ENCODE results near the gene CNIH2. TPM values are rescaled to one million over a fixed set of nuclear protein-coding genes. Genes with fewer than 3 reads are reported as not detected.
A peak's percentile ranks its signal among the peaks of the same experiment; 100 is the strongest.

Gene CNIH2
- total RNA-seq, 1 donor from 2014 or later = 12.2 TPM

DNA sequence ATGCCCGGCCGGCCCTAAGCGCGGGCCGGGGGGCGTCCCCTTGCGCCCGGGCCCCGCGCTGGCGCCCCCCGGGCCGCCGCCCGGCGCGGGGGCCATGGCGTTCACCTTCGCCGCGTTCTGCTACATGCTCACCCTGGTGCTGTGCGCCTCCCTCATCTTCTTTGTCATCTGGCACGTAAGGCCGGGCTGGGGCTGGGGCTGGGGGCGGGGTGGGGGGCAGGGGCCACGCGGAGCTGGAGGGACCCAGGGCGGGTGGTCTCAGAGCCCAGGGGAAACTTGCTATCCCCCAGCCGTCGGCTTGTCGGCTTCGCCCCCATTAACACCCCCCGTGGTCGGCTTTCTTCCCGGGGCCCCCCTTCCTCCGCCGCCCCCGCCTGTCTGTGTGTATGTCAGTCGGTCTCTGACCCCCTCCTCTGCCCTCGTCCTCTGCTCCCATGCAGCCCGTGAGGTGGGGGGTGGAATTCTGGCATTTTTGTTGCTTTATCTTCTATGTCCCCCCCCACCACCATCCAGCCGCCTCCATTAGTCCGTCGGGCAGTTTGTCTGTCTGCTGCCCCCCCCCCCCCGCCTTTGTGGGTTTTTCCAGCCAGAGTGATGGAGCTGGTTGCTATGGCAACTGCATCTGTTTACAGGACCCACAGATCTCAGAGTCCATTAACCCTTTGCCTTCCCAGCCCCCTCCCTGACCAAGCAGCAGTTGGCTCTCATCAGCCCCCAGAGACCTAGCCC lies 552 bp downstream of the CNIH2 start:
- Histone ChIP-seq H3K9me3 (ENCODE audit: insufficient read depth, low read depth, low read length) (no peaks in the 10 kb centered on the region), H3K79me2 (ENCODE audit: insufficient read depth, low read length) (no peaks in the 10 kb centered on the region), H3K4me3 (ENCODE audit: insufficient read depth, low read depth, low read length) (no peak overlapping the region), H3K9ac (ENCODE audit: low read length) (peak overlapping the region; percentile 27), H2AFZ (ENCODE audit: low read depth, low read length) (no peak overlapping the region), H3K36me3 (ENCODE audit: insufficient read depth, low read length) (peaks cover 15% of the 10 kb centered on the region), H4K20me1 (ENCODE audit: insufficient read depth, low read length) (peaks cover 66% of the 10 kb centered on the region), H3K4me1 (ENCODE audit: insufficient read depth, low read length) (peaks cover 18% of the 10 kb centered on the region), H3K27me3 (ENCODE audit: insufficient read depth, low read length) (no peaks in the 10 kb centered on the region), H3K4me2 (ENCODE audit: low read length) (peak overlapping the region; percentile 84), H3K27ac (ENCODE audit: low read depth, low read length) (no peak overlapping the region)
- Mint-ChIP-seq H3K27ac (ENCODE audit: unreplicated experiment) (peak overlapping the region; percentile 58), H3K4me1 (ENCODE audit: low read depth, unreplicated experiment) (peaks cover 4% of the 10 kb centered on the region), H3K9me3 (ENCODE audit: unreplicated experiment) (no peaks in the 10 kb centered on the region), H3K27me3 (ENCODE audit: low read depth, unreplicated experiment) (no peaks in the 10 kb centered on the region), H3K36me3 (ENCODE audit: low read depth, unreplicated experiment) (peaks cover 10% of the 10 kb centered on the region), H3K4me3 (ENCODE audit: unreplicated experiment) (peak overlapping the region; percentile 82)
- FAIRE-seq (no peak), DNase-seq (ENCODE audit: low read depth) (no peak)
- no peak for TF ChIP-seq EZH2 (IDR thresholded peaks at IDR 0.05; ENCODE audit: insufficient read depth, low read length)
- TF ChIP-seq, protein P1, sequence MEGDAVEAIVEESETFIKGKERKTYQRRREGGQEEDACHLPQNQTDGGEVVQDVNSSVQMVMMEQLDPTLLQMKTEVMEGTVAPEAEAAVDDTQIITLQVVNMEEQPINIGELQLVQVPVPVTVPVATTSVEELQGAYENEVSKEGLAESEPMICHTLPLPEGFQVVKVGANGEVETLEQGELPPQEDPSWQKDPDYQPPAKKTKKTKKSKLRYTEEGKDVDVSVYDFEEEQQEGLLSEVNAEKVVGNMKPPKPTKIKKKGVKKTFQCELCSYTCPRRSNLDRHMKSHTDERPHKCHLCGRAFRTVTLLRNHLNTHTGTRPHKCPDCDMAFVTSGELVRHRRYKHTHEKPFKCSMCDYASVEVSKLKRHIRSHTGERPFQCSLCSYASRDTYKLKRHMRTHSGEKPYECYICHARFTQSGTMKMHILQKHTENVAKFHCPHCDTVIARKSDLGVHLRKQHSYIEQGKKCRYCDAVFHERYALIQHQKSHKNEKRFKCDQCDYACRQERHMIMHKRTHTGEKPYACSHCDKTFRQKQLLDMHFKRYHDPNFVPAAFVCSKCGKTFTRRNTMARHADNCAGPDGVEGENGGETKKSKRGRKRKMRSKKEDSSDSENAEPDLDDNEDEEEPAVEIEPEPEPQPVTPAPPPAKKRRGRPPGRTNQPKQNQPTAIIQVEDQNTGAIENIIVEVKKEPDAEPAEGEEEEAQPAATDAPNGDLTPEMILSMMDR (IDR thresholded peaks at IDR 0.05; ENCODE audit: insufficient read depth, low read depth, low read length) = no peak

DNA sequence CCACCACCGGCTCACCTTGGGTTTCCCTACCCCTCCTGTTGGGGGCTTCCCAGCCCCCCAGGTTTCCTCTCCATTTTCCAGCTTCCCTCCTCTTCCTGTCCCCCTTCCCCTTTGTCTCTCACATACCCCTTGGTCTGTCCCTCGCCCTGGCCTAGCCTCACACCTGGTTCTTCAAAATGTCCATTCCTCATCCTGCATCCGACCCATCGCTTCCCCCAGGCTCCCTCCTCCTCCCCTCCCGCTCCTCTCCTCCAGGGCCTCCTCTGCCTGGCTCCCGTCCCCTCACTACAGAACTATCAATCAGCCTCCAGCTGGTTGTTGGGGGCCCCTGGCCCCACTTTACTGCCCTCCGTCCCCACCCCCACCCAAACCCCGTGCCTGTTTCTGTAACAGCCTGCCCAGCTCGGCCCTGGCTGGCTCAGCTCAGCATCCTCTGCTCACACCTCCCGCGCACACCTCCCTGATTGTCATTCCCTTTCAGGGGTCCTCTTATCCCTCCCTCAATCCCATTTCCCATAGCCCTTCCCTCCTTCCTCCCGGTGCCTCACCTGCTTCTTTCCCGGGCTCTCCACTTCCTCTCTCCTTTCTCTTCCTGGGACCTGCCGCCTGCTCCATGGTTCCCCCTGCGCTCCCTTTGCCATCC lies 1.2 kb downstream of the CNIH2 start:
- Histone ChIP-seq H2AFZ (ENCODE audit: low read depth, low read length) (no peak overlapping the region), H3K4me1 (ENCODE audit: insufficient read depth, low read length) (peaks cover 18% of the 10 kb centered on the region), H4K20me1 (ENCODE audit: insufficient read depth, low read length) (peaks cover 66% of the 10 kb centered on the region), H3K9ac (ENCODE audit: low read length) (peak overlapping the region; percentile 27), H3K79me2 (ENCODE audit: insufficient read depth, low read length) (no peaks in the 10 kb centered on the region), H3K9me3 (ENCODE audit: insufficient read depth, low read depth, low read length) (no peaks in the 10 kb centered on the region), H3K36me3 (ENCODE audit: insufficient read depth, low read length) (peaks cover 9% of the 10 kb centered on the region), H3K4me3 (ENCODE audit: insufficient read depth, low read depth, low read length) (no peak overlapping the region), H3K27me3 (ENCODE audit: insufficient read depth, low read length) (no peaks in the 10 kb centered on the region), H3K27ac (ENCODE audit: low read depth, low read length) (no peak overlapping the region), H3K4me2 (ENCODE audit: low read length) (peak overlapping the region; percentile 84)
- Mint-ChIP-seq H3K4me3 (ENCODE audit: unreplicated experiment) (peak overlapping the region; percentile 67), H3K4me1 (ENCODE audit: low read depth, unreplicated experiment) (peaks cover 4% of the 10 kb centered on the region), H3K27me3 (ENCODE audit: low read depth, unreplicated experiment) (no peaks in the 10 kb centered on the region), H3K9me3 (ENCODE audit: unreplicated experiment) (no peaks in the 10 kb centered on the region), H3K27ac (ENCODE audit: unreplicated experiment) (peak overlapping the region; percentile 81), H3K36me3 (ENCODE audit: low read depth, unreplicated experiment) (peaks cover 5% of the 10 kb centered on the region)
- FAIRE-seq = no peak
- TF ChIP-seq, protein P1 (IDR thresholded peaks at IDR 0.05; ENCODE audit: insufficient read depth, low read depth, low read length) = no peak
- TF ChIP-seq EZH2 (IDR thresholded peaks at IDR 0.05; ENCODE audit: insufficient read depth, low read length) = no peak
- DNase-seq (ENCODE audit: low read depth) = no peak

DNA sequence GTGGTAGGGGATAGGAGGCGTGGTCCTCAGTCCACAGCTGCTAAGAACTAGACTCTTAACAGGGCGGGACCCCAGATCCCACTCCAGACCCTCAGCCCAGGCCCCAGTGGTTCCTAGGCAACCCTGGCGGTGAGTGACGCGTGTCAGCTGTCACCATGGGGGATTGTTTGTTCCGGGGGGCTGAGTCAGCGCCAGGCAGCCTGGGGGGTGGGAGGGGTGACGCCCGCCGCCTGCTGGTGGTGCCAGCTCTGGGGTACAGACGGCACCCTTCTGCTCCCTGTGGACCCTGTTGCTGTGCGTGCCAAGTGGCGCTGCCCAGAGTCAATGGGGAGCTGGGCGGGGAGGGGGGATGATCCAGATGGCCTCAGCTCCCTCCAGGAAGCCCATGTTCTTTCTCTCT lies 2.5 kb downstream of the CNIH2 start:
- no peaks in the 10 kb centered on the region for H3K36me3 ChIP-seq (ENCODE audit: insufficient read depth, low read length)
- H4K20me1 ChIP-seq (ENCODE audit: insufficient read depth, low read length) = peaks cover 67% of the 10 kb centered on the region
- Mint-ChIP-seq H3K36me3 (ENCODE audit: low read depth, unreplicated experiment) (peaks cover 2% of the 10 kb centered on the region), H3K4me1 (ENCODE audit: low read depth, unreplicated experiment) (peaks cover 4% of the 10 kb centered on the region), H3K9me3 (ENCODE audit: unreplicated experiment) (no peaks in the 10 kb centered on the region), H3K27ac (ENCODE audit: unreplicated experiment) (no peak overlapping the region), H3K27me3 (ENCODE audit: low read depth, unreplicated experiment) (no peaks in the 10 kb centered on the region), H3K4me3 (ENCODE audit: unreplicated experiment) (no peak overlapping the region)
- no peak for DNase-seq (ENCODE audit: low read depth)
- peaks cover 9% of the 10 kb centered on the region for H3K79me2 ChIP-seq (ENCODE audit: insufficient read depth, low read length)
- H2AFZ ChIP-seq (ENCODE audit: low read depth, low read length) = no peak overlapping the region
- H3K4me2 ChIP-seq (ENCODE audit: low read length) = peak overlapping the region; percentile 17
- peaks cover 18% of the 10 kb centered on the region for H3K4me1 ChIP-seq (ENCODE audit: insufficient read depth, low read length)
- H3K9ac ChIP-seq (ENCODE audit: low read length) = no peak overlapping the region
- no peak for FAIRE-seq
- no peaks in the 10 kb centered on the region for H3K27me3 ChIP-seq (ENCODE audit: insufficient read depth, low read length)
- no peaks in the 10 kb centered on the region for H3K9me3 ChIP-seq (ENCODE audit: insufficient read depth, low read depth, low read length)
- TF ChIP-seq, protein P1 (IDR thresholded peaks at IDR 0.05; ENCODE audit: insufficient read depth, low read depth, low read length) = no peak
- TF ChIP-seq EZH2 (IDR thresholded peaks at IDR 0.05; ENCODE audit: insufficient read depth, low read length) = no peak
- H3K4me3 ChIP-seq (ENCODE audit: insufficient read depth, low read depth, low read length) = no peak overlapping the region
- H3K27ac ChIP-seq (ENCODE audit: low read depth, low read length) = no peak overlapping the region
